Skin epidermis (tissue), 12 donors: ENCODE results near the gene TMEM126A.
A peak's percentile ranks its signal among the peaks of the same experiment; 100 is the strongest.
"Not testable (repeated sequence)": the region's sequence is repeated elsewhere in the genome, so short reads cannot be mapped to it uniquely, and the experiment has no call there.

ENCODE experiments used
- H3K27ac ChIP-seq, 21 experiments: fragments of 200-600 bp; sonication (generic) in 11 of 21; one replicate each; pipeline ENCODE4 v1.5.0; 2020; ENCODE audit warnings: mild to moderate bottlenecking in 3 of 21, inconsistent platforms in 2 of 21, moderate library complexity in 2 of 21
- H3K4me3 ChIP-seq, 7 experiments: fragments of 200-600 bp; sonication (generic) in 2 of 7; one replicate each; pipeline ENCODE4 v1.5.0; 2020; ENCODE audit warnings: inconsistent platforms in 2 of 7, mild to moderate bottlenecking in 2 of 7, moderate library complexity in 1 of 7

The TMEM126A gene

GRCh38 chr11:85652786-85653447 is 5.2 kb downstream of the TMEM126A start:
- H3K27ac ChIP-seq, result no peak overlapping the region

GRCh38 chr11:85654343-85654742 is 6.6 kb downstream of the TMEM126A start:
- not testable (repeated sequence) for H3K4me3 ChIP-seq, H3K27ac ChIP-seq

More at GRCh38 chr11:85652786-85653447, 5.2 kb downstream of the TMEM126A start:
- no peak overlapping the region for H3K4me3 ChIP-seq

- Histone ChIP-seq H3K27ac (no peak overlapping the region), H3K4me3 (no peak overlapping the region)
Observed at GRCh38 chr11:85656777-85657176, 9.0 kb downstream of the TMEM126A start.

GRCh38 chr11:85658180-85658579 is 10.4 kb downstream of the TMEM126A start:
- Histone ChIP-seq H3K4me3 (no peak overlapping the region), H3K27ac (no peak overlapping the region)

- Histone ChIP-seq H3K27ac (peak overlapping the region in 3 of 21 experiments; percentile 6 to 97 (median 29)), H3K4me3 (peak overlapping the region in 6 of 7 experiments; percentile 7 to 99 (median 90))
Observed at GRCh38 chr11:85661972-85662664, 14.4 kb downstream of the TMEM126A start.

GRCh38 chr11:85663080-85663752 is 15.4 kb downstream of the TMEM126A start:
- H3K27ac ChIP-seq, result peak overlapping the region in 20 of 21 experiments; percentile 94 to 100 (median 98)
- peak overlapping the region; percentile 60 to 99 (median 90) for H3K4me3 ChIP-seq

- peak overlapping the region; percentile 89 to 100 (median 98) for H3K27ac ChIP-seq
- peak overlapping the region; percentile 60 to 99 (median 90) for H3K4me3 ChIP-seq
Observed at GRCh38 chr11:85663753-85664614, 16.2 kb downstream of the TMEM126A start.

- H3K4me3 ChIP-seq, result peak within 1 kb of the TSS; percentile 60 to 99 (median 90)
- H3K27ac ChIP-seq, result peak within 1 kb of the TSS; percentile 89 to 100 (median 98)
Observed at GRCh38 chr11:85664615-85665481, 17.1 kb downstream of the TMEM126A start, which contains the start of gene CREBZF. TSS of gene CREBZF (minus strand) at chr11:85665129. CDS start at chr11:85664875, 254 bp downstream.

- peak overlapping the region in 1 of 7 experiments; percentile 90 for H3K4me3 ChIP-seq
- peak overlapping the region in 4 of 21 experiments; percentile 97 to 99 (median 98) for H3K27ac ChIP-seq
Observed at GRCh38 chr11:85665733-85666132, 18.0 kb downstream of the TMEM126A start.

GRCh38 chr11:85666687-85667086 is 18.9 kb downstream of the TMEM126A start:
- no peak overlapping the region for H3K4me3 ChIP-seq
- H3K27ac ChIP-seq, result no peak overlapping the region

GRCh38 chr11:85668157-85668556 is 20.4 kb downstream of the TMEM126A start:
- H3K4me3 ChIP-seq, result no peak overlapping the region
- H3K27ac ChIP-seq, result no peak overlapping the region

- H3K27ac ChIP-seq, H3K4me3 ChIP-seq: not testable (repeated sequence)
Observed at GRCh38 chr11:85670949-85671663, 23.3 kb downstream of the TMEM126A start.

GRCh38 chr11:85672105-85672902 is 24.5 kb downstream of the TMEM126A start:
- H3K4me3 ChIP-seq, result no peak overlapping the region
- H3K27ac ChIP-seq, result no peak overlapping the region

- no peak overlapping the region for H3K27ac ChIP-seq
Observed at GRCh38 chr11:85673393-85673792, 25.6 kb downstream of the TMEM126A start.

GRCh38 chr11:85679576-85679975 is 31.8 kb downstream of the TMEM126A start:
- Histone ChIP-seq H3K27ac (no peak overlapping the region), H3K4me3 (no peak overlapping the region)

More at GRCh38 chr11:85673393-85673792, 25.6 kb downstream of the TMEM126A start:
- H3K4me3 ChIP-seq, result no peak overlapping the region

- Histone ChIP-seq H3K27ac (no peak overlapping the region), H3K4me3 (no peak overlapping the region)
Observed at GRCh38 chr11:85680897-85681296, 33.1 kb downstream of the TMEM126A start.
